GM19239 (cell line): Measurements from ENCODE around the gene MERTK.
"Not testable (repeated sequence)": the region's sequence is repeated elsewhere in the genome, so short reads cannot be mapped to it uniquely, and the experiment has no call there.

Experiments used
- DNase-seq: peaks from one replicate; pipeline ENCODE4 v3.0.0; 2011; ENCODE audit warnings: low spot score; ENCODE audit not compliant: insufficient read length
- FAIRE-seq: peaks from 2 replicates; lab custom pipeline; 2011; peaks lifted over from hg19 to GRCh38; lab: Jason Lieb, UNC

MERTK gene

GRCh38 chr2:112032689-112033465 lies 134.5 kb downstream of the MERTK start:
- FAIRE-seq, result no peak
- no peak for DNase-seq

- FAIRE-seq, result no peak
- no peak for DNase-seq
Measured at GRCh38 chr2:112033600-112033999, 135.2 kb downstream of the MERTK start.

GRCh38 chr2:112034924-112035323 lies 136.5 kb downstream of the MERTK start:
- DNase-seq (no peak), FAIRE-seq (no peak)

GRCh38 chr2:112035786-112036185 lies 137.4 kb downstream of the MERTK start:
- no peak for DNase-seq
- FAIRE-seq, result no peak

GRCh38 chr2:112039556-112039955 lies 141.1 kb downstream of the MERTK start:
- DNase-seq, FAIRE-seq: not testable (repeated sequence)

GRCh38 chr2:112040066-112040465 lies 141.7 kb downstream of the MERTK start:
- FAIRE-seq, result not testable (repeated sequence)

GRCh38 chr2:112041460-112041859 lies 143.1 kb downstream of the MERTK start:
- DNase-seq, FAIRE-seq: not testable (repeated sequence)

More at GRCh38 chr2:112040066-112040465, 141.7 kb downstream of the MERTK start:
- DNase-seq, result not testable (repeated sequence)

- no peak for DNase-seq
- no peak for FAIRE-seq
Measured at GRCh38 chr2:112045446-112046014, 147.1 kb downstream of the MERTK start.

- FAIRE-seq (no peak), DNase-seq (no peak)
Measured at GRCh38 chr2:112046231-112046630, 147.8 kb downstream of the MERTK start.

- no peak for DNase-seq
- no peak for FAIRE-seq
Measured at GRCh38 chr2:112047537-112048235, 149.3 kb downstream of the MERTK start.

GRCh38 chr2:112048236-112048592 lies 149.8 kb downstream of the MERTK start:
- DNase-seq (no peak), FAIRE-seq (no peak)

- DNase-seq, result no peak
- FAIRE-seq, result peak; percentile 26
Measured at GRCh38 chr2:112048887-112049286, 150.5 kb downstream of the MERTK start.

GRCh38 chr2:112050316-112050715 lies 151.9 kb downstream of the MERTK start:
- no peak for DNase-seq
- no peak for FAIRE-seq

GRCh38 chr2:112053917-112054846 lies 155.8 kb downstream of the MERTK start:
- peak; percentile 93 for FAIRE-seq
- DNase-seq, result peak; percentile 54

GRCh38 chr2:112054847-112055729 lies 156.7 kb downstream of the MERTK start, which contains the start of gene TMEM87B:
TSS of gene TMEM87B (plus strand) at chr2:112055269. CDS start at chr2:112055592, 323 bp downstream.
- DNase-seq (peak; percentile 62), FAIRE-seq (peak; percentile 78)

GRCh38 chr2:112055730-112056625 lies 157.6 kb downstream of the MERTK start:
- FAIRE-seq (no peak), DNase-seq (no peak)

- FAIRE-seq, result no peak
Measured at GRCh38 chr2:112056626-112056987, 158.2 kb downstream of the MERTK start.

GRCh38 chr2:112059671-112060070 lies 161.3 kb downstream of the MERTK start:
- DNase-seq (no peak), FAIRE-seq (no peak)

More at GRCh38 chr2:112056626-112056987, 158.2 kb downstream of the MERTK start:
- DNase-seq, result no peak
